Ovary (tissue), 10 donors: Measurements from ENCODE around the gene DHRS12. TPM values are rescaled to one million over a fixed set of nuclear protein-coding genes. Genes with fewer than 3 reads are reported as not detected.
A peak's percentile ranks its signal among the peaks of the same experiment; 100 is the strongest.

Source experiments
- DNase-seq, 5 donors: peaks; one replicate each; pipeline ENCODE4 v3.0.0-alpha.2; 2019 to 2020
- H3K27ac ChIP-seq, 2 donors: fragments of 200-600 bp; one replicate each; pipeline versions ENCODE4 v1.5.1 to v1.8.0; 2019 to 2022
- H3K27me3 ChIP-seq: fragments of 200-600 bp; one replicate; pipeline ENCODE4 v1.8.0; 2022
- H3K36me3 ChIP-seq: fragments of 200-600 bp; sonication (generic); one replicate; pipeline ENCODE4 v1.5.1; 2019
- H3K4me1 ChIP-seq: one replicate; pipeline ENCODE4 v1.8.1; 2013; ENCODE audit warnings: mild to moderate bottlenecking, moderate library complexity; ENCODE audit not compliant: insufficient read depth
- H3K4me3 ChIP-seq: fragments of 200-600 bp; sonication (generic); one replicate; pipeline ENCODE4 v1.5.1; 2017
- H3K9me3 ChIP-seq, 2 donors: fragments of 200-600 bp in 1 of 2; sonication (generic) in 1 of 2; one replicate each; pipeline versions ENCODE4 v1.5.1 to v1.8.1; 2013 to 2019; ENCODE audit warnings: mild to moderate bottlenecking in 1 of 2, moderate library complexity in 1 of 2
- EP300 ChIP-seq: sonication (generic); formaldehyde crosslinking; IDR thresholded peaks from one replicate; pipeline ENCODE4 v1.6.1; 2017; ENCODE audit warnings: antibody characterized with exemption
- POLR2A ChIP-seq: fragments of 450-650 bp; IDR thresholded peaks from one replicate; pipeline ENCODE4 v1.6.1; 2017; ENCODE audit warnings: antibody characterized with exemption, mild to moderate bottlenecking, moderate library complexity
- WGBS, 3 donors: extraction: QIAGEN DNeasy Blood & Tissue Kit in 1 of 3; methylation state at CpG; one replicate each; pipeline versions ENCODE4 v1.1.5 to v1.1.7; 2013 to 2017; 5-methylcytosine and 5-hydroxymethylcytosine counted together
- intact Hi-C, 4 donors: fragments of 100-400 bp; cut with DNase I; formaldehyde crosslinking; loops; one replicate each; pipeline versions ENCODE4 v1.11.0 to v1.15.1; 2022 to 2023
- long read RNA-seq, 3 donors: library from polyadenylated mRNA in 2 of 3; unstranded in 2 of 3; transcript quantifications; one replicate each; pipeline ENCODE4 v2.0.0 and lab custom pipeline, GENCODE V29; 2021 to 2026
- polyA plus RNA-seq, 2 donors: library from polyadenylated mRNA; stranded (reverse); fragments of 200-250 nt in 1 of 2; fragments of 350-450 nt in 1 of 2; fragmentation: Illumina TruSeq in 1 of 2; extraction: RNeasy Lipid Tissue Mini Kit (QIAGEN cat#74804) in 1 of 2; gene quantifications; one replicate each; pipeline ENCODE4 v1.2.3, GENCODE V29; 2013 to 2014
- total RNA-seq, 7 donors: library from RNA; depleted of rRNA in 2 of 7; stranded (reverse); fragments of >200 nt in 2 of 7; fragmentation: NEBNext Ultra II Directional in 3 of 7; extraction: Animal tissue kit (Norgen Biotek cat#: 25700) in 3 of 7; gene quantifications; one replicate each; pipeline versions ENCODE4 v1.1.0 to v1.2.4, GENCODE V29; 2016 to 2023
- TF ChIP-seq, protein P1 (sequence below), 3 donors: fragments of 450-650 bp in 2 of 3; fragments of 200-600 bp in 1 of 3; IDR thresholded peaks; one replicate each; pipeline versions ENCODE4 v1.5.1 to v1.8.0; 2016 to 2022; ENCODE audit warnings: antibody characterized with exemption in 3 of 3, mild to moderate bottlenecking in 1 of 3
- donor health status: DM: no; HTN: no; CAD: no; lungs with moderate emphysema.
- donor health status: DM: no; HTN: no; CAD: no.
- donor health status: Bipolar disorder and iron deficiency.
- donor health status: DM: yes; HTN: yes; CAD: no.
- donor health status: DM: no; HTN: no; CAD: no.
- donor health status: DM: yes; HTN: yes; CAD: no.

The DHRS12 gene, protein sequence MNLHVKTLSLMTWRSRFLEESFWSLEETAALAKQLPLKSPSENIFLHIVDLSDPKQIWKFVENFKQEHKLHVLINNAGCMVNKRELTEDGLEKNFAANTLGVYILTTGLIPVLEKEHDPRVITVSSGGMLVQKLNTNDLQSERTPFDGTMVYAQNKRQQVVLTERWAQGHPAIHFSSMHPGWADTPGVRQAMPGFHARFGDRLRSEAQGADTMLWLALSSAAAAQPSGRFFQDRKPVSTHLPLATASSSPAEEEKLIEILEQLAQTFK
- total RNA-seq (10 to 100 TPM in 6 of 7 donors, 1 to 10 TPM in 1; 9.7 to 19.7 (median 16.2) TPM), polyA plus RNA-seq (10 to 100 TPM; 24.9 to 29.1 TPM)
- long read RNA-seq, donor 1, transcript DHRS12-203 (10 exons, 1,162 nt): major isoform, 12 of 54 reads
- long read RNA-seq, donor 1, partial matches to known transcripts: 1 of 54 reads
- long read RNA-seq, donor 1, other reads (novel, unspliced or antisense): 38 of 54 reads
- long read RNA-seq, donor 2, partial matches to known transcripts: 0 of 1 reads
- long read RNA-seq, donor 2, other reads (novel, unspliced or antisense): 0 of 1 reads
- long read RNA-seq, donor 3, transcript DHRS12-203 (10 exons, 1,162 nt): major isoform, 6 of 16 reads
- long read RNA-seq, donor 3, partial matches to known transcripts: 1 of 16 reads
- long read RNA-seq, donor 3, other reads (novel, unspliced or antisense): 9 of 16 reads

DNA sequence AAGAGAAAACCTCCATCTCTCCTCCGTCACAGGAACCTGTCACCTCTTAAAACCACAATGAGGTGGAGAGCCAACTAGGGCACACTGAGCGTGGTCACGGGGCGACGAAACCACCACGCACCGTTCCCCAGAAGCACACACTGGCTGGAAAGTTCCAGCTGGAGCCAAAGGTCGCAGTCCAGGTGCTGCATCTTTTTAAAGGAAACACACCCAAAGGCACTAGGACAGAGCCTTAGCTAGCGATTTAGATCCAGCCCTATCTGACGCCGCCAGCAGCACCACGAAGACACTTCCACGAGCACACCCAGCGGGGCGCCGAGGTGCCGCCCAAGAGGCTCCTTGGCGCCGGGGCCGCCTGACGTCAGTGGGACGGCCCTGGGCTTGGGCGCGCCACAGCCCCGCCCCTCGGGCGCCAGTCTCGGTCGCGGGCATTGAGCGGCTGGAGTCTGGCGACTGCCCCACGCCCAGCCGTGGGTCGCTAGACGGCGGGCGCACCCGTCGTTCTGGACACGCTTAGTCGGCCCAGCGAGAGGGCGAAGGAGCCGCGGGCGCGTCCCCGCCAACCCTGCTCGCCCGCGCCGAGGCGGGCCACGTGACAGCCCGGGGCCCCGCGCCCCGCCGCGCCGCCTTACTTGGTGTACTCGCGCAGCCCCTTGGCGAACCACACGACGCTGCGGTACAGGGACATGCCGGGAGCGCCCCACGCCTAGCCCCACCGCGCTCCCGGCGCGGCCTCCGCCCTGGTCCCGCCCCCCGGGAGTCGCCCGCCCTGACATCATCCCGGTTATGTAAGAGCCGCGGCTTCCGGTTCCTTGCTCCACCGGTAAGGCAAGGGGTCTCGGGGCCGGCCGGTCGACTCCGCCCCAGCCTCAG, at the start of gene DHRS12:
TSS of gene DHRS12 (minus strand) at position 742 of the 873 bp plus-strand sequence. CDS start 4,504 bp downstream, outside the sequence.
- no peaks in the 10 kb centered on the region for H3K9me3 ChIP-seq
- intact Hi-C loops: loop anchor here in 3 of 4 donors (1.0 to 10.0 kb wide), 5 partner anchors 69 to 351 kb away; partner anchors contain the start of genes WDFY2 (in 3 of the 3) and INTS6 (in 2 of the 3)
- no peaks in the 10 kb centered on the region for H3K36me3 ChIP-seq
- H3K4me3 ChIP-seq: peak within 1 kb of the TSS; percentile 68
- H3K27me3 ChIP-seq: no peaks in the 10 kb centered on the region
- 0 to 1% (median 1%) methylated on average over 27 to 91 of the region's 91 CpGs for WGBS, 3 donors
- TF ChIP-seq POLR2A (peak; percentile 85), EP300 (peak; percentile 60)
- TF ChIP-seq, protein P1, sequence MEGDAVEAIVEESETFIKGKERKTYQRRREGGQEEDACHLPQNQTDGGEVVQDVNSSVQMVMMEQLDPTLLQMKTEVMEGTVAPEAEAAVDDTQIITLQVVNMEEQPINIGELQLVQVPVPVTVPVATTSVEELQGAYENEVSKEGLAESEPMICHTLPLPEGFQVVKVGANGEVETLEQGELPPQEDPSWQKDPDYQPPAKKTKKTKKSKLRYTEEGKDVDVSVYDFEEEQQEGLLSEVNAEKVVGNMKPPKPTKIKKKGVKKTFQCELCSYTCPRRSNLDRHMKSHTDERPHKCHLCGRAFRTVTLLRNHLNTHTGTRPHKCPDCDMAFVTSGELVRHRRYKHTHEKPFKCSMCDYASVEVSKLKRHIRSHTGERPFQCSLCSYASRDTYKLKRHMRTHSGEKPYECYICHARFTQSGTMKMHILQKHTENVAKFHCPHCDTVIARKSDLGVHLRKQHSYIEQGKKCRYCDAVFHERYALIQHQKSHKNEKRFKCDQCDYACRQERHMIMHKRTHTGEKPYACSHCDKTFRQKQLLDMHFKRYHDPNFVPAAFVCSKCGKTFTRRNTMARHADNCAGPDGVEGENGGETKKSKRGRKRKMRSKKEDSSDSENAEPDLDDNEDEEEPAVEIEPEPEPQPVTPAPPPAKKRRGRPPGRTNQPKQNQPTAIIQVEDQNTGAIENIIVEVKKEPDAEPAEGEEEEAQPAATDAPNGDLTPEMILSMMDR (IDR thresholded peaks at IDR 0.05): no peak
- H3K27ac ChIP-seq: peak within 1 kb of the TSS; percentile 100
- H3K4me1 ChIP-seq: peaks cover 22% of the 10 kb centered on the region
- DNase-seq: peak; percentile 94 to 95 (median 94)

DNA sequence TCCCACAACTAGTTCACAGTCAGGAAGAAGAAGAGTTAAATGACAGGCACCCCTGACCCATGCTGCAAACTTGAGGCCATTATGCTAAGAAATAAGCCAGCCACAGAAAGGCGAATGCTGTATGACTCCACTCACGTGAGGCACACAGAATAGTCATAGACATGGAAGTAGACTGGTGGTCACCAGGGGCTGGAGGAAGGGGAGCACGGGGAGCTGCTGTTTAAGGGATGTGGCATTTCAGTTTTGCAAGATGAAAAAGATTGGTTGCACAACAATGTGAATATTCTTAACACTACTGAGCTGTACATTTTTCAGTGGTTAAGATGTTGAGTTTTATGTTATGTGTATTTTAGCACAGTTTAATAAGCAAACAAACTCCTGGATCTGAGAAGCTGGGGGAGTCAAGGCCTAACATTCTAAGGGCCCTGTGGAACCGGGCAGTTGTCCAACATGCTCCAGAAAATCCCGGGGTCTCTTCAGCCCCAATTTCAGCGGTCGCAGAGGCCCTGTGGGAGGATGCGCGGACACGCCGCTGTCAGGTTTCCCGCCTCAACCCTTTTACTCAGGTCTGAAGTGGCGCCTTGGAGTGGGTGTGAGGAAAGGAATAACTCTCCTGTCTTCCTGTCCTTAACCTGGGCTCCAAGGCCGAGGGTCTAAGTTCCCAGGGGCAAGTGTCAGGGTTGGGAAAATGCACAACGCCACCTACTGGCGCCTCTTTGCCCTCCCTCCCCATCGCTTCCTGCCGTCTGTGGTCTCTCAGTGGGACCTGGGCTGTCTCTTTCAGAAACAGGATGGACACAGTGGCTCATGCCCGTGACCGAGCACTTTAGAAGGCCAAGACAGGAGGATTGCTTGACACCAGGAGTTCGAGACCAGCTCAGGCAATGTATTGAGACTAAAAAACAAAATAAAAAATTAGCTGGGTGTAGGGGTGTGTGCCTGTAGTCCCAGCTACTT, 45.5 kb upstream of the DHRS12 start:
- Histone ChIP-seq H3K9me3 (no peaks in the 10 kb centered on the region), H3K27ac (no peak overlapping the region), H3K4me1 (peaks cover 2% of the 10 kb centered on the region), H3K36me3 (no peaks in the 10 kb centered on the region), H3K27me3 (no peaks in the 10 kb centered on the region), H3K4me3 (no peak overlapping the region)
- TF ChIP-seq, protein P1 (IDR thresholded peaks at IDR 0.05): no peak
- TF ChIP-seq POLR2A (no peak), EP300 (no peak)
- intact Hi-C loops: no loop called here
- peak in 1 of 5 donors; percentile 20 for DNase-seq
- WGBS, 3 donors: 34 to 51% (median 39%) methylated on average over 21 of the region's 21 CpGs

DNA sequence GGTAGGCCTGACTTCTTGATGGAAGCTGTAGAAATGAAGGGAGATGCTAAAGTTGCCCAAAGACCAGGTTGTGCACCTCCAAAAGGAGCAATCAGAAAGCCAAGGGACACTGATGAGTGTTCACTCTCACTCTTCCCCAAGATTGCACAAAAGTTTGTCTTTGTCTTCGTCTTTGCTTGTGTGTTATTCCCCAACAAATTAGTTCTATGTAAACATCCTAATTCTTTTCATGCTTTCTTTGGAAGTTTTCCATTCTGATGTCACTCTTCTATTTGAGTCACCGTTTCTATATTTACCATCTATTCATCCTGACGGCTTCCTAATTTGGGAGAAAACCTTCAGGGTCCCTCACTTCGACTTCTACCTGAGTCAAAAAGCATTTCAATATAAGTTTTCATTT, 44.7 kb upstream of the DHRS12 start:
- Histone ChIP-seq H3K4me1 (peaks cover 2% of the 10 kb centered on the region), H3K4me3 (no peak overlapping the region), H3K36me3 (no peaks in the 10 kb centered on the region), H3K9me3 (no peaks in the 10 kb centered on the region), H3K27me3 (no peaks in the 10 kb centered on the region), H3K27ac (no peak overlapping the region)
- TF ChIP-seq POLR2A (no peak), EP300 (no peak)
- TF ChIP-seq, protein P1 (IDR thresholded peaks at IDR 0.05): no peak
- 51 to 60% (median 53%) methylated on average over 4 of the region's 4 CpGs for WGBS, 3 donors
- intact Hi-C loops: no loop called here
- DNase-seq: no peak
